ENCODE data around the gene GALNT17.

GALNT17 gene

DNA sequence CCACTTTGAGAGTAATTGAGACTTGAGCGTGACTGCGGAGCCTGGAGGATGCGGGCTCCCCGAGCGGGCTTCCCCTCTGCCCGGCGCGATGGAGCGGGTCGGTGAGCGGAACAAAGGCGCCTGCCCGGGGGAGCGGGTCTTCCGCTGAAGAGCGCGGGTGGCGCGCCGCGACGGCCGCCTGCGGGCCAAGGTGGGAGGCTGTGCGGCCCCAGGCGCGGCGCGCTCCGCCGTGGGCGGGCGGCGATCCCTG is at the start of gene GALNT17:
TSS of gene GALNT17 (plus strand) at position 18 of the 250 bp plus-strand sequence.
- peak within 1 kb of the TSS; percentile 75 for H3K4me3 ChIP-seq (ENCODE audit: low read depth, low read length)

DNA sequence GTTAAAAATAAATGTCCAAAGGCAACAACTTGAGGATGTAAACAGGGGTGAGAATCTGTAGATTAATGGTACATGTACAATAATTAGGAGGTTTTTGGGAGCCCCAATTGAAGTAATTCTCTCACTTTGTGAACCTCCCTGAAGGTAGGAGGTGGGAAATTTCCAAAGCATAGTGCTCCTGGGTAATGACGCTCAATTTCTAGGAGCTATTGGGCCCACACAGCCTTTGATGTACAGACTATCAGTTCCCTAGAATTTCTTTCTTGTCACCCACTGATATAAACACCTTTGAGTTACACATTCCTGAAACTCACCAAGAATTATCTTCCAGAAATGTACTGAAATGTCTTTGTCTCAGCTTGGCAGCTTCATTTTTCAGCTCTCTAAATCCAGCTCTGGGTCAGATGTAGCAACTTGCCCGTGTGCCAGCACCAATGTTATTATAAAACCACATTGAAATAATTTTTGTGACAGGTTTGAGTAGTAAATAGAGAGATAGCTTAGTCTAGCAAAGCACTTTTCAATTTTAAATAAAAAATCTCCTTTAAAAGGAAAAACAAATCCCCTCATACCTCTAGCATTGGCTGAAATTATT is 36.6 kb upstream of the GALNT17 start:
- no peak overlapping the region for H3K4me3 ChIP-seq (ENCODE audit: low read depth, low read length)

DNA sequence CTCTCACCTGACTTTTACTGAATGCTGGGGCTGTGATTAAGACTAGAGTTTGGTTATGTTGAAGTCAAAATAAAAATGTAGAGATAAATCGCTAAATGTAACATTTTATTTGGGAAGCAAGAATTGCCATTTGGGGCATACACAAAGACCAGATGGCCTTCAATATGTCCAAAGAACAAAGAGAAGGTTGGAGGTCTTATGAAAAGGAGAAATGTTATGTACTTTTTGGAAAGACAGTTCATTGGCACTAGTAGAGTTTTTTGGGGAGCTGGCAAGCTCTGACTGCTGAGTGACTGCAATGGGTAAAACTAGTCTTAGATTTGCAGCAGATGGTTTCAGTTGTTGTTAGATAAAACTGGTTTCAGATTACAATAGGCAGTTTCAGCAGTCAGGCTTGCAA is 35.6 kb upstream of the GALNT17 start:
- H3K4me3 ChIP-seq (ENCODE audit: low read depth, low read length) = no peak overlapping the region

DNA sequence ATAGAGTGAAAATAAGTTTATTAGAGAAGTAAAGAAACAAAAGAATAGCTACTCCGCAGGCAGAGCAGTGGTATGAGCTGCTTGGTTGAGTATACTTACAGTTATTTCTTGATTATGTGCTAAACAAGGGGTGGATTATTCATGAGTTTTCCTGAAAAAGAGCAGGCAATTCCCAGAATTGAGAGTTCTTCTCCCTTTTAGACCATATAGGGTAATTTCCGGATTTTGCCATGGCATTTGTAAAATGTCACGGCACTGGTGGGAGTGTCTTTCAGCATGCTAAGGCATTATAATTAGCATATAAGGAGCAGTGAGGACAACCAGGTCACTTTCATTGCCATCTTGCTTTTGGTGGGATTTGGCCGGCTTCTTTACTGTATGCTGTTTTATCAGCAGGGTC is 25.7 kb upstream of the GALNT17 start:
- H3K4me3 ChIP-seq (ENCODE audit: low read depth, low read length) = no peak overlapping the region

DNA sequence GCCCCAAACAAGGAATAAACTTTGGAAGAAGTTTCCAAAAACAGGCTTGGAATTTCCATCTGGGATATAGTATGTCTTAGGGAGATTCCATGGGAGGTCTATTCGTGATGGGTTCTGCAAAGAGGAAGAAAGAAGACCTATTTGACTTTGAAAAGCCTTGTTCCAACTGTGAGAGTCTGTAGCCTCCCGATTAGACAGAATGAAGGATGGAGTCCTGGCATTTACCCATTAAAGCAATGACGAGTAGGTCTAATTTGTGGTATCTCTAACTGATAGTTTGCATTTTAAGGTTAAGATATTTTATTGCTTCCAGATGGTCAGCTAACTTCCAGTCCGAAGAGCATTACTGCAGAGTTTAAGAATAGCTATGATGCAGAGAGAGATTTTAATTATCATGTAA is 19.5 kb upstream of the GALNT17 start:
- H3K4me3 ChIP-seq (ENCODE audit: low read depth, low read length) = no peak overlapping the region

DNA sequence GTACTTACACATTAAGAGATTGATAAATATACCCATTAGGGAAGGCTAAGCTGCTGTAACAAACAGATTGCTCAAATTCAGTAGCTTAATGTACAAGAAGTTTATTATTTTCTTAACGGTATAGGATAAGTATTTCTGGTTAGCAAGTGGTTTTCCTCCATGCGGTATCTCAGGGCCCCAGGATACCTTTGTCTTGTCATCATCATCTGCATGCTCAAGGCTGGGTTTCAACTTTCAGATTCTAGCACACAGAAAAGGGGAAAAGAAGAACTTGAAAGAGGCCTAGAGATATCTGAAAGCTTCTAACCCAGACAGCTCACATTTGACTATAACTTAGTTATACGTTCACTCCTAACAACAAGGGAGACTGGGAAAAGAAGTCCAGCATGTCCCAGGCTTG is 11.8 kb upstream of the GALNT17 start:
- H3K4me3 ChIP-seq (ENCODE audit: low read depth, low read length) = no peak overlapping the region

DNA sequence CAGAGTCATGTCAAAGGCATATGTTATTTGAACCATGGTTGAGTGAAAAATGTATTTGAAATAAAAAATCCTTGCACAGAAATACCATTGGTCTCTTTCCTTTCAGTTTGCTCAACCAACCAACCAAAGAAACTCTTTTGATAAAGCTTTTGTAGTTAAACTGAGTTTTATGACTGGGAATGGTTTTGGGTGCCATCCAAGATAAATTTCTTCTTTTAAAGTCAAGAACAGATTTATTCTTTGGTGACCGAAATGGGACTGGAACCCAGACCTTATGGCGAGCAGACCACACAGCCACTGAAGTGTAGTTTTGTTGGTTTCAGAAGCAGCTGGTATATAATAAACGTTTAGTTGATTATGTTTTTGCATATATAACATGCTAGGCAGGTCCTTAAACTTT is 2.8 kb upstream of the GALNT17 start:
- no peak overlapping the region for H3K4me3 ChIP-seq (ENCODE audit: low read depth, low read length)

DNA sequence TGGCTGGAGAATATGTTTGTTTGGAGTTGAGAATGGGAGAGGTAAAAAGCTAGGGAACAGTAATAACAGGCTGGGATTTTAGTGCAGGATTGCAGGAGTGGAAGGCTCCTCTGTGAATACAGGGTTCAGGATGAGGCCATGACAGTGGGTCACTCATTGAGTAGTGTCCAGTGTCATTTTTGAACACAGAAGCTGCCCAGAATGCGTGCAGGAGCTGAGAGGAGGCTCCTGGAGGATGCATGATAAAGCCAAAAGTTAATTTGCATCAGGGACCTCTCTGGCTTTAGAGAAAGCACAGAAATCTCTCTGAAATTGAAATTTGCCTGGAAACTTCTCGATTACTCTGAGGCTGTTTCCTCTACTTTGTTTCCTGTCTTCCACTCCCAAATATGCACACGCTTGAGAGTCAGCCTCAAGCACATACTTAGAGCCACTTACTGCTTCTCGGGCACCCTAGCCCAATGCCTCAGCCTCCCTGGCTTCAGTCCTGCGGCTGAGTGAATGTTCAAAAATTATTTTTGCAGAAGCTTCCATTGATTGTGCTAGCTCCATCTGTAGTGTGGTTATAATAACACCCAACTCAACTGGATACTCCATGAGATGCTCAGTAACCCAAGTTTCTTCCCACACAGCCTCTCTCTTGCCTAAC is 1.8 kb upstream of the GALNT17 start:
- no peak overlapping the region for H3K4me3 ChIP-seq (ENCODE audit: low read depth, low read length)

DNA sequence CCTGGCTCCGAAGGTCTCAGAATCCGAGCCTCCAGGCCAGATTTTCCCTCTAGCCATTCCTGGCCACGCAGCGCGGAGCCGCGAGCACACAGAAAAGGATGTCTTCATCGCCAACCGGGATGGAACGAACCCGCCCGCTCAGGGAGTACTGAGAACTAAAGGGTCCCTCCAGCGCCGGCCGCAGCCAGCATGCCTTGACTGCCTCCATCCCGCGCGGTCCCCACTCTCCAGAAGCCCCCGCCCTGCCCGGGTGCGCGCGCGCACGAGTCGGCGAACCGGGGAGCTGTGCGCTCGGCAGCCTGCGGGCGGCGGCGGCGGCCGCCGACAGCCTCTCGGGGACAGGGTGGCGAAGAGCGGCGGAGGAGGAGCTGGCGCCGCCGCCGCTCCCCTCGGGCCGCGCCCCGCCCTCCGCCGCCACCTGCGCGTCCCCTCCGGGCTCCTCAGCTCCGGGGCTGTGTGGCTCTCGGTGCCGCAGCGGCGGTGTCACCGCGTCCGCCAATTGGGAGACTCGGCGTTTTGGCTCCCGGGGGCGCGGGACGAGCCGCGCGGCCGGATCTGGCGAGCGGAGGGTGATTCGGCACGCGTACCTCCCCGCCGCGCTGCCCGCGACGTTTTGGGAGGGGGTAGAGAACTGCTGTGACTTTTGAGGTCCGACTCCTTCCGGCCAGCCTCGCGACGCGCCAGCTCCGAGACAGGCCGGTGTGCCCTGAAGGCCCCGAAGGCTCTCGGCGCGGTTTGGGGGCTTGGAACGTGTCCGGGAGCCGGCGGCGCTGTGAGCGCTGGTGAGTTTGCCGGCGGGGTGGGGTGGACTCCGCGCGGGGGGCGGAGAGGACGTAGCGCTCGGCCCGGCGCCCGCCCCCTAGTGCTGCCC is 453 bp upstream of the GALNT17 start:
- H3K4me3 ChIP-seq (ENCODE audit: low read depth, low read length) = peak overlapping the region; percentile 75

DNA sequence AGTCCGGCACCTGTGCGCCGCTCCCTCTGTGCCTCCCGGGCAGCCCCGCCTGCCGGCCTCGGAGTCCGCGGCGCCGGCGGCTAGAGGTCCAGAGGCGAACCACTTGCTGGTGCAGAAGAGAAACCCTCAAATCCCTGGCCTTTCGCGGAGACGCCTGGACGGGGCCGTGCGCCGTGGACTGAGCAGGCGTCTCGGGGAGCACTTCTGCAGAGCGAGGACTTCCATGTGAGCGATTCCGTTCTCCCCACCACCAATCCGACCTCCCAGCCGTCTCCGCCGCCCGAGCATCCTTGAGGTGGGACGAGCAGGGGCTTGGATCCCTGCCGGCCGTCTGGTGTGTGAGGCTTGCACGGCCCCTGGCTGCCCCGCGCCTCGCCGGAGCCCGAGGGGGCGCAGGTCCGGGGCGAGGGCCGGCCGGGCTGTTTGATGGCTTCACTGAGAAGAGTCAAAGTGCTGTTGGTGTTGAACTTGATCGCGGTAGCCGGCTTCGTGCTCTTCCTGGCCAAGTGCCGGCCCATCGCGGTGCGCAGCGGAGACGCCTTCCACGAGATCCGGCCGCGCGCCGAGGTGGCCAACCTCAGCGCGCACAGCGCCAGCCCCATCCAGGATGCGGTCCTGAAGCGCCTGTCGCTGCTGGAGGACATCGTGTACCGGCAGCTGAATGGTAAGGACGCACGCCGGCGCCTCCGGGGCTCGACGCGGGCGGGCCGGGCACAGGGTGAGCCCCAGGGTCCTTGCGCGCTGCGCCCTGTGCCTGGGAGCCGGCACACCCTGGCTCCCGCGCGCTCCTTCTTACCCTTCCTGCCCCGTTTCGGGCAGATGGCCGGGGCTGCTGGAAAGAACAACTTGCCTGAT is 660 bp downstream of the GALNT17 start:
- H3K4me3 ChIP-seq (ENCODE audit: low read depth, low read length) = peak overlapping the region; percentile 75

DNA sequence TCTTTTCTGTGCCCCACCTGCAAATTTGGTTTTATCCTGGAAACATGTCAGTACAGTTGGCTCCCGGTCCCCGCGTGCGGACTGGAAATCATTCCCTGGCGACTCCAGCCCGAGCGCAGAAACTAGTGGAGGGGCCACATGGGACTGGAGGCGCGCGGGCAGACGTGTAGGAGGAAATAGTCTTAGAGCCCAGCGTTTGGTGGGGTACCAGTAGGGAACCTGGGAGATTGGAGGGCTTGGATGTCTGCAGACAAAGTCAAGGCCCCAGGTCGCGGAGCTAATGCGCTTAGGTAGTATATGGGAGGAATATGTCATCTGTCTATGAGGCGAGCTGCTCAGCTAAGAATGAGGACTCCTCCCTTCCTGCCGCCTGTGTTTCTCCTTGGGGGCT is 1.3 kb downstream of the GALNT17 start:
- H3K4me3 ChIP-seq (ENCODE audit: low read depth, low read length) = peak overlapping the region; percentile 75

DNA sequence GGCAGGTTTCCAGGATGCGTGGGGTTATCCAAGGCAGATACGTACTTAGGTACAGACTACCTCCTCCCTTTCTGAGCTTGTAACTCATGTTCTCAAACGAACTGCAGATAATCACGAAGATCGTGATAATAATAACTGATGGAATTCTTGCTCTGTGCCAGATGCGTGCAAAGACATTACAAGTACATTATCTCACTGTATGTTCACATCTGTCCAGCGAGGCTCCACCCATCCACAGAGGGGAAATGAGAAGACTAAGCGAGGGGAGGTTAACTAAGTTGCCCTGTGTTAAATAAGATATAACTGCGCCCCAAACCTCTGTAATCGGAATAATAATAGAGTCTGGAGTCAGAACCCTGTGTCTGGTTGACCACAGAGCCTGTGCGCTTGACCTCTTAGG is 1.9 kb downstream of the GALNT17 start:
- H3K4me3 ChIP-seq (ENCODE audit: low read depth, low read length) = peak overlapping the region; percentile 75

DNA sequence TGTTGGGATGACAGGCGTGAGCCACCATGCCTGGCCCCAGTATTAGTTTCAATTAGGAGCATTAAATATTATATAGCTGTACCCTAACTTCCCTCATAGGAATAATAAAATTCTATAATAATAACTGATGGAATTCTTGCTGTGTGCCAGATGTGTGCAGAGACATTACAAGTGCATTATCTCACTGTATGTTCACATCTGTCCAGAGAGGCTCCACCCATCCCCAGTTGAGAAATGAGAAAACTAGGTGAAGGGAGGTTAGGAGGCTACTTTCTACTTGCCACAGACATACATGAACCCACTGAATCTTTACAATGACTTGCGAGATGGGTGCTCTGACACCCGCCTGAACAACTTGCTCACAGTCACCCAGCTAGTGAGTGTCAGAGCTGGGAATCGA is 3.2 kb downstream of the GALNT17 start:
- no peak overlapping the region for H3K4me3 ChIP-seq (ENCODE audit: low read depth, low read length)

DNA sequence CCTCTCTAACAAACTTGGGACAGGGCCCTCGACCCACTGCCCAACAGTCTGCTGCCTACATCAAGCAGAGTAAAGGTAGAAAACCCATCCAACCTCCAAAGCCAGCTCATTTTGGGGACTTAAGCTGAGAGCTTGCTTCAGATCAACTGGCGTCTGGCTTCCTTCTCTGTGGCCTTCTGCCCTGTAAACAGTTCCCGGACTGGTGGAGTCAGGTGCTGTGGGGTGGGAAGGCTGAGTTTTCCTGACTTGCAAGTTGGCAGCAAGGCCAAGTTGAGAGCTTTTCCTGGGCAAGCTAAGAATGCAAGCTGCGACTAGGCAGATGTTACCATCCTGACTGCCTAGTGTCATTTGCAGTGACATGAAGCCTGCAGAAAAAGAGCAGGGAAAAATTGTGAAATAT is 3.7 kb downstream of the GALNT17 start:
- no peak overlapping the region for H3K4me3 ChIP-seq (ENCODE audit: low read depth, low read length)

DNA sequence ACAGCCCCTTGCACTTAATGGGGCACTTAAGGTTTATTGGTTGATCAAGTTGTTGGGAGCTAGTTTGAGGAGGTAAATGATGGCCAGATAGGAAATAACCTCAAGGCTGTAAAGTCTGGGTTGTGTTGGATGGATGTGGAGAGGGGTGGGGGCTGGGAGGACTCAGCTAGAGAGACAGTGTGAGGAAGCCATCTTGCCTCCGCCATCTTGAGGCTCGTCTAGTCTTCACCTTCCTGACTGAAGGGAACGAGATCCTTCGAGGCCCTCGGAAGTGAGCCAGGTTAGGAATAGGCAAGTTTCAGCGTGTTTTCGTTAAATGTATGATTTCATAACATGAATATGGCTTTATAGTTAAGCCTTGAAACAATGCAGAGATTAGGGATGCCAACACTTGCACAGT is 5.5 kb downstream of the GALNT17 start:
- H3K4me3 ChIP-seq (ENCODE audit: low read depth, low read length) = no peak overlapping the region

DNA sequence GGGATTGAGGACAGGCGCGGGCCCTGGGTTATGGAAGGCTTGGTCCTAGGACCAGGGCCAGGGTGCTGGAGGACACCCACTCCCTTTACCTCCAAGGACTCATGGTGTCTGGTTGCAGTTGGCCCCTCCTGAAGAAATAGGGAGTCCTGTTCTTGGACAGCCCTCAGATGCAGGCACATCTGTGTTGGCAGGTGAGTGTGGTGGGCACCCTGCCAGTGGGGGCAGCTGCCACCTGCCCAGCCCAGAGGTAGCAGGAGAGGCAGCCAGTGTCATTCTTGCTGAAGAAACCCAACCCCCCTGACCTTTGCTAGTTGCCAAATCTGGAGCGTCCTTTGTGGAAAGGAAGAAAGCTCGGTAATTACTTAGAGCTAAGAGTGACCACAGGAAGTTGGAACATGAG is 8.3 kb downstream of the GALNT17 start:
- no peak overlapping the region for H3K4me3 ChIP-seq (ENCODE audit: low read depth, low read length)

DNA sequence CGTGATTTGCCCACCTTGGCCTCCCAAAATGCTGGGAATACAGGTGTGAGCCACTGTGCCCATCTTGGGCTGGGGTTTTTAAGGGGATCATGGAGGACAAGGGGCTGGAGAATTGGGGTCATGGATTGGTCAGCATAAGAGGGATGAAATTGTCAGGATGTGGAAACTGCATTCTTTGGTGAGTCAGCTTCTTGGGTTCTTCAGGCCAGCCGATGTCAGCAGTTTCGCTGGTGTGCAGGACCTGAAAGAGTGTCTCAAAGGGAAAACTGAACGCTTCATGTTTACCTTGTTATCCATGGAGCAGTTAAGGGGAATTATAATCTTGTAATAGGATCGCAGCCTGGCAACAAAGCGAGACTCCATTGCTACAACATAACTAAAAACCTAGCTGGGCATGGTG is 13.0 kb downstream of the GALNT17 start:
- no peak overlapping the region for H3K4me3 ChIP-seq (ENCODE audit: low read depth, low read length)

DNA sequence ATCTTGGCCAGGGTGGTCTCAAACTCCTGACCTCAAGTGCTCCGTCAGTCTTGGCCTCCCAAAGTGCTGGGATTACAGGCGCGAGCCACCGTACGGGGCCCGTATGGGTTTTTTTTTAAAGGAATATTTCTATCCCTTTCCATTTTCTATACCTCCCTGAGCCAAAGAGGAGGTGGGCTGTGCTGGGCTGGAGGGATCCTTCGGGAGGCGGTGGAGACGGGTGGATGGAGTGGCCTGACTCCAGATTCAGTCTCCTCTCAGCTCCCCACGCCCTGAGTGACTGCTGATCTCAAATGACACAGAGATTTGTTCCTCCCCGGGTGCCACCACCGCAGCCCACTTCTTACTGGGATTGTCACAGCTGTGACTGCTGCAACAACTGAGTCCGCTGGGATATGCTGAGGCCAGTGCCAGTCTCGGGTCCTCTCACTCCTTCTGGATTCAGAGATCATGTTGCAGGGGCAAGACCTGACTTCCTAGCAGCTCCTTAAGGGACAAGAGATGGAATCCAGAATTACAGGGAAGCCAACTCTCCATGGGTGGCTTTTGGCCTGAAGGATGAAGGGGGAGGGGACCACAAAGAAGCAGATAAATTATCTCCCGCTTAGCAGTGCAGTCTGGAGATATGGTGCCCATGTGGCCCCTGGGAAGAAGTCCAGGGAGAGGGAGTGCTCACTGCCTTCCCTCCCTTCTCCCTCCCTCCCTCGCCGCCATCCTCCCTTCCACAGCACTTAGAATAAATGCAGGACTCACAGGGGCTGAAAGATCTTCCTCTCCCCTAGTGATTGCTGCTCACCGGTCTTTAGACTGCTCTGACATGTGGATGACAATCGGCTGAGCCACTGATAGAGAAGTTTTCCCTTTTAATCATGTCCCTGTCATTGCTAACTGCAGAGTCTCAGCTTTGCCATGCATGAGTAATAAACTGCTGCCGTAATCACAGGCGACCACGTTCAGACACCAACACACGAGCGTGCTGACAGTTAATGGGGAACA is 14.3 kb downstream of the GALNT17 start:
- no peak overlapping the region for H3K4me3 ChIP-seq (ENCODE audit: low read depth, low read length)

DNA sequence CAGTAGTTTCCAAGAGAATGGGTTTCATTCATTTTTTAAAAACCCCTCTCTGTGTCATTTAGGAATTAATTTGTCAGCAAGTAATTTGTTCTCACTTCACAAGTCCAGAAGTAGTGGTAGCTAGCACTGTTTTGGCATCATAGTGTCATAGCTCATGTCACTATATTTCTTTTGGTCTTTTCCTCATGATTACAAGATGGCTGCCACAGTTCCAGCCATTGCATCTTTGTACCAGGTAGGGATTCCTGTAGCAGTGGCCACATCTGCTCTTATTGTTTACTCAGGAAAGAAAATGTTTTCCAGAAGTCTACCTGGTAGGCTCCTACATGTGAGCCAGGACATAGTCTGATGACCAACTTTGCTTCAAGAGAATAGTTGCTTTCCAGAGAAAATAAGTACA is 16.2 kb downstream of the GALNT17 start:
- H3K4me3 ChIP-seq (ENCODE audit: low read depth, low read length) = no peak overlapping the region

DNA sequence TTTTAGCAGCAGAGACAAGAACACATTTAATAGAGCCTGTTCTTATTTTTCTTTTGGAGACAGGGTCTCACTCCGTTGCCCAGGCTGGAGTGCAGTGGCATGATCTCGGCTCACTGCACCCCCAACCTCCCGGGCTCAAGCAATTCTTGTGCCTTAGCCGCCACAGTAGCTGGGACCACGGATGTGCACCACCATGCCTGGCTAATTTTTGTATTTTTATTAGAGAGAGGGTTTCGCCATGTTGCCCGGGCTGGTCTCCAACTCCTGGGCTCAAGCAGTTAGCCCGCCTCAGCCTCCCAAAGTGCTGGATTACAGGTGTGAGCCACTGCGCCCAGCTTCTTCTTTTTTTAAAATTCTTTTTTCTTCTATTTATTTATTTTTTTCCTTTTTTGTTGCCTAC is 23.3 kb downstream of the GALNT17 start:
- no peak overlapping the region for H3K4me3 ChIP-seq (ENCODE audit: low read depth, low read length)
